HL-60 (cell line): ENCODE measurements around the gene TP53INP2.

ENCODE experiments used
- DNase-seq, 2 experiments: peaks; one replicate each; pipeline ENCODE4 v3.0.0-alpha.2; 2010 to 2020; ENCODE audit warnings: low read depth in 1 of 2, low spot score in 1 of 2
- H3K27ac ChIP-seq: fragments of 250-450 bp; sonication (Bioruptor Pico); replicated peaks from 2 replicates; pipeline ENCODE4 v1.5.1; 2020; ENCODE audit warnings: mild to moderate bottlenecking, moderate library complexity
- H3K27me3 ChIP-seq: fragments of 250-450 bp; sonication (Bioruptor Pico); 2 replicates; pipeline ENCODE4 v1.5.1; 2021; ENCODE audit warnings: mild to moderate bottlenecking, moderate library complexity; ENCODE audit not compliant: insufficient read depth, poor library complexity, severe bottlenecking
- H3K4me3 ChIP-seq: replicated peaks from 2 replicates; pipeline ENCODE4 v1.5.1; 2011; ENCODE audit warnings: mild to moderate bottlenecking, control low read depth, low read length; ENCODE audit not compliant: insufficient read depth
- GABPA ChIP-seq: IDR thresholded peaks from 2 replicates; pipeline ENCODE4 v1.6.1; 2012; ENCODE audit warnings: low read depth
- POLR2AphosphoS5 ChIP-seq: IDR thresholded peaks from 2 replicates; pipeline ENCODE4 v1.6.1; 2012; ENCODE audit warnings: low read depth
- REST ChIP-seq: IDR thresholded peaks from 2 replicates; pipeline ENCODE4 v1.6.1; 2012; ENCODE audit warnings: low read depth; ENCODE audit not compliant: insufficient replicate concordance
- SPI1 ChIP-seq: IDR thresholded peaks from 2 replicates; pipeline ENCODE4 v1.6.1; 2012; ENCODE audit warnings: low read depth, mild to moderate bottlenecking, borderline replicate concordance
- TF ChIP-seq, protein P1 (sequence below): IDR thresholded peaks from one replicate; pipeline ENCODE4 v1.5.1; 2011; ENCODE audit warnings: low read length, control low read depth, inconsistent platforms; ENCODE audit not compliant: insufficient read depth

TP53INP2 gene

GRCh38 chr20:34709831-34710567 lies 5.9 kb downstream of the TP53INP2 start:
- Histone ChIP-seq H3K27ac (no peak overlapping the region), H3K4me3 (peak overlapping the region; percentile 82), H3K27me3 (no peaks in the 10 kb centered on the region)
- peak in 1 of 2 experiments; percentile 52 for DNase-seq
- TF ChIP-seq, protein P1, sequence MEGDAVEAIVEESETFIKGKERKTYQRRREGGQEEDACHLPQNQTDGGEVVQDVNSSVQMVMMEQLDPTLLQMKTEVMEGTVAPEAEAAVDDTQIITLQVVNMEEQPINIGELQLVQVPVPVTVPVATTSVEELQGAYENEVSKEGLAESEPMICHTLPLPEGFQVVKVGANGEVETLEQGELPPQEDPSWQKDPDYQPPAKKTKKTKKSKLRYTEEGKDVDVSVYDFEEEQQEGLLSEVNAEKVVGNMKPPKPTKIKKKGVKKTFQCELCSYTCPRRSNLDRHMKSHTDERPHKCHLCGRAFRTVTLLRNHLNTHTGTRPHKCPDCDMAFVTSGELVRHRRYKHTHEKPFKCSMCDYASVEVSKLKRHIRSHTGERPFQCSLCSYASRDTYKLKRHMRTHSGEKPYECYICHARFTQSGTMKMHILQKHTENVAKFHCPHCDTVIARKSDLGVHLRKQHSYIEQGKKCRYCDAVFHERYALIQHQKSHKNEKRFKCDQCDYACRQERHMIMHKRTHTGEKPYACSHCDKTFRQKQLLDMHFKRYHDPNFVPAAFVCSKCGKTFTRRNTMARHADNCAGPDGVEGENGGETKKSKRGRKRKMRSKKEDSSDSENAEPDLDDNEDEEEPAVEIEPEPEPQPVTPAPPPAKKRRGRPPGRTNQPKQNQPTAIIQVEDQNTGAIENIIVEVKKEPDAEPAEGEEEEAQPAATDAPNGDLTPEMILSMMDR, result no peak

GRCh38 chr20:34710568-34710839 lies 6.4 kb downstream of the TP53INP2 start:
- Histone ChIP-seq H3K4me3 (no peak overlapping the region), H3K27ac (no peak overlapping the region)

GRCh38 chr20:34710861-34711574 lies 6.9 kb downstream of the TP53INP2 start:
- Histone ChIP-seq H3K4me3 (no peak overlapping the region), H3K27ac (no peak overlapping the region), H3K27me3 (no peaks in the 10 kb centered on the region)
- TF ChIP-seq SPI1, result peak; percentile 95
- TF ChIP-seq REST, result no peak
- DNase-seq, result peak in 1 of 2 experiments; percentile 42

More at GRCh38 chr20:34710568-34710839, 6.4 kb downstream of the TP53INP2 start:
- DNase-seq, result no peak
- no peaks in the 10 kb centered on the region for H3K27me3 ChIP-seq
- no peak for TF ChIP-seq POLR2AphosphoS5
- no peak for TF ChIP-seq REST
- TF ChIP-seq, protein P1, result no peak
- no peak for TF ChIP-seq SPI1
- no peak for TF ChIP-seq GABPA

- Histone ChIP-seq H3K4me3 (no peak overlapping the region), H3K27ac (no peak overlapping the region), H3K27me3 (no peaks in the 10 kb centered on the region)
- TF ChIP-seq, protein P1, result no peak
- TF ChIP-seq POLR2AphosphoS5 (no peak), SPI1 (no peak), GABPA (no peak), REST (no peak)
- DNase-seq, result no peak
These were observed 7.8 kb downstream of the TP53INP2 start for GRCh38 chr20:34711813-34712430.
